HEK293 (cell line): ENCODE results near the gene FAM241A.
A peak's percentile ranks its signal among the peaks of the same experiment; 100 is the strongest.

Source experiments
- BCL6B ChIP-seq: fragments of 450-650 bp; formaldehyde crosslinking; IDR thresholded peaks from 2 replicates; pipeline ENCODE4 v1.5.1; 2017; ENCODE audit warnings: missing biosample characterization, missing genetic modification characterization
- INSM2 ChIP-seq: fragments of 450-650 bp; formaldehyde crosslinking; IDR thresholded peaks from 2 replicates; pipeline ENCODE4 v1.5.1; 2016; ENCODE audit warnings: missing biosample characterization, missing genetic modification characterization
- KLF17 ChIP-seq: fragments of 450-650 bp; formaldehyde crosslinking; IDR thresholded peaks from 2 replicates; pipeline ENCODE4 v1.5.1; 2016; ENCODE audit warnings: missing biosample characterization, missing genetic modification characterization
- PRDM2 ChIP-seq: fragments of 450-650 bp; formaldehyde crosslinking; IDR thresholded peaks from 2 replicates; pipeline ENCODE4 v1.5.1; 2016; ENCODE audit warnings: missing biosample characterization, missing genetic modification characterization, borderline replicate concordance
- PRDM4 ChIP-seq: fragments of 450-650 bp; formaldehyde crosslinking; IDR thresholded peaks from 2 replicates; pipeline ENCODE4 v1.5.1; 2017; ENCODE audit warnings: missing biosample characterization, missing genetic modification characterization
- SCRT1 ChIP-seq: fragments of 450-650 bp; formaldehyde crosslinking; IDR thresholded peaks from 2 replicates; pipeline ENCODE4 v1.5.1; 2016; ENCODE audit warnings: missing biosample characterization, missing genetic modification characterization, borderline replicate concordance
- ZBTB11 ChIP-seq: fragments of 450-650 bp; formaldehyde crosslinking; conservative IDR thresholded peaks from 2 replicates; pipeline ENCODE4 v1.5.1; 2016; ENCODE audit warnings: low read depth, missing biosample characterization, missing genetic modification characterization
- ZBTB49 ChIP-seq: fragments of 450-650 bp; formaldehyde crosslinking; IDR thresholded peaks from 2 replicates; pipeline ENCODE4 v1.5.1; 2016; ENCODE audit warnings: missing biosample characterization, missing genetic modification characterization, low read depth
- ZBTB6 ChIP-seq: fragments of 450-650 bp; formaldehyde crosslinking; IDR thresholded peaks from 2 replicates; pipeline ENCODE4 v1.5.1; 2017; ENCODE audit warnings: missing biosample characterization, missing genetic modification characterization
- ZNF138 ChIP-seq: fragments of 450-650 bp; formaldehyde crosslinking; IDR thresholded peaks from 2 replicates; pipeline ENCODE4 v1.5.1; 2016; ENCODE audit warnings: missing biosample characterization, missing genetic modification characterization, borderline replicate concordance
- ZNF184 ChIP-seq: fragments of 450-650 bp; IDR thresholded peaks from 2 replicates; pipeline ENCODE4 v1.5.1; 2018; ENCODE audit warnings: missing biosample characterization, mild to moderate bottlenecking, missing genetic modification characterization
- ZNF221 ChIP-seq: fragments of 450-650 bp; formaldehyde crosslinking; IDR thresholded peaks from 2 replicates; pipeline ENCODE4 v1.5.1; 2017; ENCODE audit warnings: missing biosample characterization, missing genetic modification characterization, borderline replicate concordance
- ZNF248 ChIP-seq: fragments of 450-650 bp; formaldehyde crosslinking; IDR thresholded peaks from 2 replicates; pipeline ENCODE4 v1.5.1; 2017; ENCODE audit warnings: missing biosample characterization, missing genetic modification characterization
- ZNF311 ChIP-seq: fragments of 450-650 bp; formaldehyde crosslinking; IDR thresholded peaks from 2 replicates; pipeline ENCODE4 v1.5.1; 2017; ENCODE audit warnings: missing biosample characterization, missing genetic modification characterization, borderline replicate concordance
- ZNF544 ChIP-seq: fragments of 450-650 bp; formaldehyde crosslinking; IDR thresholded peaks from 2 replicates; pipeline ENCODE4 v1.5.0; 2017; ENCODE audit warnings: missing biosample characterization, missing genetic modification characterization
- ZNF658 ChIP-seq: fragments of 450-650 bp; formaldehyde crosslinking; IDR thresholded peaks from 2 replicates; pipeline ENCODE4; 2016; ENCODE audit warnings: missing biosample characterization, missing genetic modification characterization
- ZSCAN16 ChIP-seq: fragments of 450-650 bp; formaldehyde crosslinking; IDR thresholded peaks from 2 replicates; pipeline ENCODE4 v1.5.1; 2016; ENCODE audit warnings: missing biosample characterization, missing genetic modification characterization

Gene FAM241A

GRCh38 chr4:112231779-112232713, 86.8 kb downstream of the FAM241A start, which contains the start of gene AP1AR (continued):
- TF ChIP-seq PRDM2 (no peak), ZNF658 (tag by site-specific recombination) (no peak), ZNF221 (tag by site-specific recombination) (no peak), KLF17 (tag by site-specific recombination) (peak; percentile 61; the same call in 1 of the 2 replicates), ZBTB11 (tag by site-specific recombination) (peak; percentile 75), PRDM4 (tag by site-specific recombination) (no peak), ZNF544 (tag by site-specific recombination) (no peak), ZNF311 (no peak), SCRT1 (tag by site-specific recombination) (no peak), ZBTB49 (no peak), ZNF248 (tag by site-specific recombination) (no peak), ZBTB6 (tag by site-specific recombination) (peak; percentile 83; the same call in 1 of the 2 replicates), INSM2 (tag by site-specific recombination) (peak; percentile 13; the same call in 1 of the 2 replicates), ZNF184 (no peak), BCL6B (tag by site-specific recombination) (no peak), ZNF138 (tag by site-specific recombination) (no peak), ZSCAN16 (tag by site-specific recombination) (no peak)
